ENCODE measurements around the gene LGMN. TPM values are rescaled to one million over a fixed set of nuclear protein-coding genes. Genes with fewer than 3 reads are reported as not detected.
A peak's percentile ranks its signal among the peaks of the same experiment; 100 is the strongest.

LGMN gene
- total and polyA plus RNA-seq, 2 experiments from 2014 or later: 205 to 243 TPM

GRCh38 chr14:92789457-92790089 lies 41.1 kb upstream of the LGMN start:
- H3K4me1 ChIP-seq (ENCODE audit: low read depth): no peaks in the 10 kb centered on the region
- TF ChIP-seq CTCF (IDR thresholded peaks at IDR 0.05; ENCODE audit: low read depth, low read length): no peak
- H3K36me3 ChIP-seq: no peaks in the 10 kb centered on the region
- DNase-seq (ENCODE audit: low read depth in 1 of 2, low spot score in 1 of 2): no peak
- H3K4me3 ChIP-seq: no peak overlapping the region
- H3K9me3 ChIP-seq (ENCODE audit: low read depth): no peaks in the 10 kb centered on the region
- H3K27me3 ChIP-seq: no peaks in the 10 kb centered on the region
- H3K27ac ChIP-seq: no peak overlapping the region

- H3K27me3 ChIP-seq: no peaks in the 10 kb centered on the region
- H3K27ac ChIP-seq: no peak overlapping the region
- no peaks in the 10 kb centered on the region for H3K4me1 ChIP-seq (ENCODE audit: low read depth)
- no peak for TF ChIP-seq CTCF (IDR thresholded peaks at IDR 0.05; ENCODE audit: low read depth, low read length)
- H3K9me3 ChIP-seq (ENCODE audit: low read depth): no peaks in the 10 kb centered on the region
- no peak overlapping the region for H3K4me3 ChIP-seq
- H3K36me3 ChIP-seq: no peaks in the 10 kb centered on the region
- DNase-seq (ENCODE audit: low read depth in 1 of 2, low spot score in 1 of 2): no peak
Observed at GRCh38 chr14:92787554-92787953, 39.1 kb upstream of the LGMN start.

- H3K27ac ChIP-seq: peak overlapping the region; percentile 79
- no peak overlapping the region for H3K4me3 ChIP-seq
- H3K36me3 ChIP-seq: no peaks in the 10 kb centered on the region
- H3K4me1 ChIP-seq (ENCODE audit: low read depth): no peaks in the 10 kb centered on the region
- no peak for DNase-seq (ENCODE audit: low read depth in 1 of 2, low spot score in 1 of 2)
- TF ChIP-seq CTCF (IDR thresholded peaks at IDR 0.05; ENCODE audit: low read depth, low read length): no peak
- H3K9me3 ChIP-seq (ENCODE audit: low read depth): no peaks in the 10 kb centered on the region
- H3K27me3 ChIP-seq: no peaks in the 10 kb centered on the region
Observed at GRCh38 chr14:92786427-92786756, 38.0 kb upstream of the LGMN start.

- no peaks in the 10 kb centered on the region for H3K4me1 ChIP-seq (ENCODE audit: low read depth)
- no peak overlapping the region for H3K4me3 ChIP-seq
- no peaks in the 10 kb centered on the region for H3K9me3 ChIP-seq (ENCODE audit: low read depth)
- peak overlapping the region; percentile 79 for H3K27ac ChIP-seq
- TF ChIP-seq CTCF (IDR thresholded peaks at IDR 0.05; ENCODE audit: low read depth, low read length): peak; percentile 38
- H3K36me3 ChIP-seq: no peaks in the 10 kb centered on the region
- peak in 1 of 2 donors; percentile 93 for DNase-seq (ENCODE audit: low read depth in 1 of 2, low spot score in 1 of 2)
- H3K27me3 ChIP-seq: no peaks in the 10 kb centered on the region
Observed at GRCh38 chr14:92785667-92786426, 37.4 kb upstream of the LGMN start.

- no peaks in the 10 kb centered on the region for H3K4me1 ChIP-seq (ENCODE audit: low read depth)
- H3K9me3 ChIP-seq (ENCODE audit: low read depth): no peaks in the 10 kb centered on the region
- TF ChIP-seq CTCF (IDR thresholded peaks at IDR 0.05; ENCODE audit: low read depth, low read length): peak; percentile 54
- H3K27ac ChIP-seq: no peak overlapping the region
- H3K36me3 ChIP-seq: no peaks in the 10 kb centered on the region
- no peaks in the 10 kb centered on the region for H3K27me3 ChIP-seq
- no peak overlapping the region for H3K4me3 ChIP-seq
- DNase-seq (ENCODE audit: low read depth in 1 of 2, low spot score in 1 of 2): peak; percentile 64 to 79
Observed at GRCh38 chr14:92783813-92784431, 35.5 kb upstream of the LGMN start.
